Bronchial epithelial cell (primary cell): ENCODE measurements around the gene KLC1. TPM values are rescaled to one million over a fixed set of nuclear protein-coding genes. Genes with fewer than 3 reads are reported as not detected.
A peak's percentile ranks its signal among the peaks of the same experiment; 100 is the strongest.

Experiments used
- DNase-seq: peaks from one replicate; pipeline ENCODE4 v3.0.0-alpha.2; 2010; ENCODE audit warnings: low read depth
- FAIRE-seq: peaks from 2 replicates; lab custom pipeline; 2011; peaks lifted over from hg19 to GRCh38; lab: Jason Lieb, UNC
- H3K27me3 ChIP-seq: 2 replicates; pipeline ENCODE4 v1.5.1; 2011; ENCODE audit warnings: low read length; ENCODE audit not compliant: control insufficient read depth, insufficient read depth
- H3K36me3 ChIP-seq: 2 replicates; pipeline ENCODE4 v1.5.1; 2011; ENCODE audit warnings: low read length; ENCODE audit not compliant: control insufficient read depth, insufficient read depth
- H3K4me3 ChIP-seq: 2 replicates; pipeline ENCODE4 v1.5.1; 2011; ENCODE audit warnings: mild to moderate bottlenecking, low read depth, low read length, control low read depth
- CTCF ChIP-seq: IDR thresholded peaks from 2 replicates; pipeline ENCODE4 v1.5.1; 2011; ENCODE audit warnings: mild to moderate bottlenecking, moderate library complexity, low read length, control low read depth, inconsistent platforms; ENCODE audit not compliant: insufficient read depth, severe bottlenecking
- total RNA-seq: library from RNA; depleted of rRNA; stranded (reverse); fragments of >200 nt; gene quantifications from 2 replicates; pipeline ENCODE4 v1.2.1, GENCODE V29; 2014

Gene KLC1
- total RNA-seq, 1 donor from 2014 or later: 249 TPM

GRCh38 chr14:103737432-103738045 is 108.5 kb downstream of the KLC1 start:
- Histone ChIP-seq H3K36me3 (peaks cover 35% of the 10 kb centered on the region), H3K4me3 (no peak overlapping the region), H3K27me3 (no peaks in the 10 kb centered on the region)
- FAIRE-seq: no peak
- DNase-seq: no peak
- TF ChIP-seq CTCF: no peak

GRCh38 chr14:103738166-103738565 is 109.2 kb downstream of the KLC1 start:
- peak; percentile 70 for FAIRE-seq

GRCh38 chr14:103738701-103739451 is 109.9 kb downstream of the KLC1 start:
- H3K36me3 ChIP-seq: peaks cover 37% of the 10 kb centered on the region
- DNase-seq (no peak), FAIRE-seq (no peak)
- no peak overlapping the region for H3K4me3 ChIP-seq
- no peak for TF ChIP-seq CTCF
- no peaks in the 10 kb centered on the region for H3K27me3 ChIP-seq

More at GRCh38 chr14:103738166-103738565, 109.2 kb downstream of the KLC1 start:
- Histone ChIP-seq H3K4me3 (no peak overlapping the region), H3K27me3 (no peaks in the 10 kb centered on the region), H3K36me3 (peaks cover 33% of the 10 kb centered on the region)
- TF ChIP-seq CTCF: no peak
- no peak for DNase-seq

- no peak overlapping the region for H3K4me3 ChIP-seq
- TF ChIP-seq CTCF: no peak
- H3K36me3 ChIP-seq: peaks cover 37% of the 10 kb centered on the region
- DNase-seq (no peak), FAIRE-seq (peak; percentile 60)
- no peaks in the 10 kb centered on the region for H3K27me3 ChIP-seq
Observed at GRCh38 chr14:103739466-103739792, 110.4 kb downstream of the KLC1 start.

- no peak for TF ChIP-seq CTCF
- FAIRE-seq (no peak), DNase-seq (no peak)
- Histone ChIP-seq H3K27me3 (no peaks in the 10 kb centered on the region), H3K4me3 (no peak overlapping the region), H3K36me3 (peaks cover 39% of the 10 kb centered on the region)
Observed at GRCh38 chr14:103739793-103740501, 110.9 kb downstream of the KLC1 start.
